ENCODE measurements around the gene RELA. TPM values are rescaled to one million over a fixed set of nuclear protein-coding genes. Genes with fewer than 3 reads are reported as not detected.
A peak's percentile ranks its signal among the peaks of the same experiment; 100 is the strongest.
"Not testable (repeated sequence)": the region's sequence is repeated elsewhere in the genome, so short reads cannot be mapped to it uniquely, and the experiment has no call there.

Gene RELA
- total and polyA plus RNA-seq, 4 donors = 28.8 to 108 (median 86.0) TPM

GRCh38 chr11:65640483-65641296, 22.0 kb downstream of the RELA start:
- 89 to 92% methylated on average over 34 to 35 of the region's 35 CpGs for WGBS, 2 donors

GRCh38 chr11:65639623-65640482, 22.9 kb downstream of the RELA start:
- DNase-seq (no peak), ATAC-seq (ENCODE audit: low FRiP score) (no peak)
- Histone ChIP-seq H3K27me3 (ENCODE audit: control insufficient read depth in 1 of 2, insufficient read depth in 2 of 2, low read length in 1 of 2) (no peaks in the 10 kb centered on the region), H3K4me1 (ENCODE audit: control insufficient read depth in 1 of 2, insufficient read depth in 2 of 2, low read length in 2 of 2) (no peaks in the 10 kb centered on the region), H3K9me3 (ENCODE audit: control insufficient read depth, low read length) (no peaks in the 10 kb centered on the region), H3K4me3 (ENCODE audit: low read length in 2 of 2) (no peak overlapping the region), H3K27ac (ENCODE audit: low read depth in 1 of 2, low read length in 2 of 2) (no peak overlapping the region), H3K36me3 (ENCODE audit: control insufficient read depth in 1 of 2, insufficient read depth in 2 of 2, low read length in 1 of 2) (peaks cover 0 to 2% of the 10 kb centered on the region in 2 donors)
- 79 to 84% methylated on average over 8 of the region's 8 CpGs for WGBS, 2 donors
- intact Hi-C loops (cut with DNase I) = no loop called here

More at GRCh38 chr11:65640483-65641296, 22.0 kb downstream of the RELA start:
- Histone ChIP-seq H3K36me3 (ENCODE audit: control insufficient read depth in 1 of 2, insufficient read depth in 2 of 2, low read length in 1 of 2) (no peaks in the 10 kb centered on the region), H3K27ac (ENCODE audit: low read depth in 1 of 2, low read length in 2 of 2) (no peak overlapping the region), H3K4me1 (ENCODE audit: control insufficient read depth in 1 of 2, insufficient read depth in 2 of 2, low read length in 2 of 2) (no peaks in the 10 kb centered on the region), H3K9me3 (ENCODE audit: control insufficient read depth, low read length) (no peaks in the 10 kb centered on the region), H3K4me3 (ENCODE audit: low read length in 2 of 2) (no peak overlapping the region), H3K27me3 (ENCODE audit: control insufficient read depth in 1 of 2, insufficient read depth in 2 of 2, low read length in 1 of 2) (no peaks in the 10 kb centered on the region)
- DNase-seq (peak in 1 of 2 donors; percentile 88), ATAC-seq (ENCODE audit: low FRiP score) (no peak)
- intact Hi-C loops (cut with DNase I) = no loop called here

GRCh38 chr11:65639228-65639597, 23.5 kb downstream of the RELA start:
- WGBS, 2 donors = 93 to 95% methylated on average over 9 of the region's 9 CpGs
- ATAC-seq (ENCODE audit: low FRiP score); H3K9me3 ChIP-seq (ENCODE audit: control insufficient read depth, low read length); H3K4me1 ChIP-seq (ENCODE audit: control insufficient read depth in 1 of 2, insufficient read depth in 2 of 2, low read length in 2 of 2); H3K27ac ChIP-seq (ENCODE audit: low read depth in 1 of 2, low read length in 2 of 2); intact Hi-C loops (cut with DNase I); H3K27me3 ChIP-seq (ENCODE audit: control insufficient read depth in 1 of 2, insufficient read depth in 2 of 2, low read length in 1 of 2); H3K4me3 ChIP-seq (ENCODE audit: low read length in 2 of 2); DNase-seq; H3K36me3 ChIP-seq (ENCODE audit: control insufficient read depth in 1 of 2, insufficient read depth in 2 of 2, low read length in 1 of 2): not testable (repeated sequence)

GRCh38 chr11:65637794-65638419, 24.8 kb downstream of the RELA start, which contains the start of gene SIPA1:
Gene SIPA1 (plus strand): TSS chr11:65638101. CDS start chr11:65640922, 2,821 bp downstream.
- intact Hi-C loops (cut with DNase I) = no loop called here
- Histone ChIP-seq H3K4me3 (ENCODE audit: low read length in 2 of 2) (peak within 1 kb of the TSS; percentile 30 to 50), H3K9me3 (ENCODE audit: control insufficient read depth, low read length) (no peaks in the 10 kb centered on the region), H3K4me1 (ENCODE audit: control insufficient read depth in 1 of 2, insufficient read depth in 2 of 2, low read length in 2 of 2) (no peaks in the 10 kb centered on the region), H3K36me3 (ENCODE audit: control insufficient read depth in 1 of 2, insufficient read depth in 2 of 2, low read length in 1 of 2) (peaks cover 0 to 6% of the 10 kb centered on the region in 2 donors), H3K27ac (ENCODE audit: low read depth in 1 of 2, low read length in 2 of 2) (peak within 1 kb of the TSS in 1 of 2 donors; percentile 10), H3K27me3 (ENCODE audit: control insufficient read depth in 1 of 2, insufficient read depth in 2 of 2, low read length in 1 of 2) (no peaks in the 10 kb centered on the region)
- peak; percentile 87 to 92 for DNase-seq
- 3% methylated on average over 35 to 46 of the region's 46 CpGs for WGBS, 2 donors
- peak; percentile 88 for ATAC-seq (ENCODE audit: low FRiP score)

- H3K27ac ChIP-seq (ENCODE audit: low read depth in 1 of 2, low read length in 2 of 2) = no peak overlapping the region
- DNase-seq = no peak
- no peaks in the 10 kb centered on the region for H3K27me3 ChIP-seq (ENCODE audit: control insufficient read depth in 1 of 2, insufficient read depth in 2 of 2, low read length in 1 of 2)
- H3K36me3 ChIP-seq (ENCODE audit: control insufficient read depth in 1 of 2, insufficient read depth in 2 of 2, low read length in 1 of 2) = peaks cover 0 to 6% of the 10 kb centered on the region in 2 donors
- no peaks in the 10 kb centered on the region for H3K9me3 ChIP-seq (ENCODE audit: control insufficient read depth, low read length)
- no peak for ATAC-seq (ENCODE audit: low FRiP score)
- 89 to 92% methylated on average over 3 of the region's 3 CpGs for WGBS, 2 donors
- intact Hi-C loops (cut with DNase I) = no loop called here
- no peak overlapping the region for H3K4me3 ChIP-seq (ENCODE audit: low read length in 2 of 2)
- H3K4me1 ChIP-seq (ENCODE audit: control insufficient read depth in 1 of 2, insufficient read depth in 2 of 2, low read length in 2 of 2) = no peaks in the 10 kb centered on the region
Measured at GRCh38 chr11:65637032-65637557, 25.6 kb downstream of the RELA start.

GRCh38 chr11:65636108-65637031, 26.3 kb downstream of the RELA start:
- no peaks in the 10 kb centered on the region for H3K4me1 ChIP-seq (ENCODE audit: control insufficient read depth in 1 of 2, insufficient read depth in 2 of 2, low read length in 2 of 2)
- H3K9me3 ChIP-seq (ENCODE audit: control insufficient read depth, low read length) = no peaks in the 10 kb centered on the region
- H3K27me3 ChIP-seq (ENCODE audit: control insufficient read depth in 1 of 2, insufficient read depth in 2 of 2, low read length in 1 of 2) = no peaks in the 10 kb centered on the region
- DNase-seq (no peak), ATAC-seq (ENCODE audit: low FRiP score) (no peak)
- no peak overlapping the region for H3K4me3 ChIP-seq (ENCODE audit: low read length in 2 of 2)
- intact Hi-C loops (cut with DNase I) = no loop called here
- H3K36me3 ChIP-seq (ENCODE audit: control insufficient read depth in 1 of 2, insufficient read depth in 2 of 2, low read length in 1 of 2) = peaks cover 0 to 6% of the 10 kb centered on the region in 2 donors
- no peak overlapping the region for H3K27ac ChIP-seq (ENCODE audit: low read depth in 1 of 2, low read length in 2 of 2)
- WGBS, 2 donors = 92% methylated on average over 26 to 28 of the region's 28 CpGs

- DNase-seq (no peak), ATAC-seq (ENCODE audit: low FRiP score) (no peak)
- no peaks in the 10 kb centered on the region for H3K27me3 ChIP-seq (ENCODE audit: control insufficient read depth in 1 of 2, insufficient read depth in 2 of 2, low read length in 1 of 2)
- no peak overlapping the region for H3K27ac ChIP-seq (ENCODE audit: low read depth in 1 of 2, low read length in 2 of 2)
- H3K36me3 ChIP-seq (ENCODE audit: control insufficient read depth in 1 of 2, insufficient read depth in 2 of 2, low read length in 1 of 2) = peaks cover 0 to 6% of the 10 kb centered on the region in 2 donors
- no peak overlapping the region for H3K4me3 ChIP-seq (ENCODE audit: low read length in 2 of 2)
- H3K4me1 ChIP-seq (ENCODE audit: control insufficient read depth in 1 of 2, insufficient read depth in 2 of 2, low read length in 2 of 2) = no peaks in the 10 kb centered on the region
- WGBS, 2 donors = 92 to 93% methylated on average over 46 of the region's 46 CpGs
- intact Hi-C loops (cut with DNase I) = no loop called here
- no peaks in the 10 kb centered on the region for H3K9me3 ChIP-seq (ENCODE audit: control insufficient read depth, low read length)
Measured at GRCh38 chr11:65634905-65635731, 27.6 kb downstream of the RELA start.
